Activated CD4-positive, alpha-beta T cell treated with anti-CD3 and anti-CD28 coated beads, Interleukin-2, amount 50 U/mL, for 4 hours (primary cell): ENCODE results near the gene LEMD2.

ENCODE experiments used
- DNase-seq, 2 experiments: peaks; one replicate each; pipeline ENCODE4 v3.0.0-alpha.2; 2020

Gene LEMD2

GRCh38 chr6:33819021-33819420 is 30.1 kb upstream of the LEMD2 start:
- no peak for DNase-seq

- no peak for DNase-seq
Observed at GRCh38 chr6:33818293-33818692, 29.4 kb upstream of the LEMD2 start.

GRCh38 chr6:33817489-33817888 is 28.6 kb upstream of the LEMD2 start:
- DNase-seq = no peak

GRCh38 chr6:33816911-33817310 is 28.0 kb upstream of the LEMD2 start:
- DNase-seq = no peak

GRCh38 chr6:33815854-33816253 is 26.9 kb upstream of the LEMD2 start:
- DNase-seq = no peak

GRCh38 chr6:33813990-33814985 is 25.4 kb upstream of the LEMD2 start:
- DNase-seq = no peak

- DNase-seq = no peak
Observed at GRCh38 chr6:33813246-33813904, 24.4 kb upstream of the LEMD2 start.

GRCh38 chr6:33812669-33813068 is 23.7 kb upstream of the LEMD2 start:
- DNase-seq = peak; percentile 7 to 9

GRCh38 chr6:33809594-33809993 is 20.7 kb upstream of the LEMD2 start:
- DNase-seq = no peak

GRCh38 chr6:33808641-33809180 is 19.8 kb upstream of the LEMD2 start:
- DNase-seq = no peak

- DNase-seq = no peak
Observed at GRCh38 chr6:33807606-33808005, 18.7 kb upstream of the LEMD2 start.

- DNase-seq = no peak
Observed at GRCh38 chr6:33806841-33807240, 17.9 kb upstream of the LEMD2 start.

GRCh38 chr6:33803571-33804053 is 14.7 kb upstream of the LEMD2 start, which contains the start of gene MLN:
Gene MLN (minus strand): TSS chr6:33804003. CDS start chr6:33801163, 2,840 bp downstream.
- no peak for DNase-seq

- DNase-seq = no peak
Observed at GRCh38 chr6:33802186-33802958, 13.4 kb upstream of the LEMD2 start.

- no peak for DNase-seq
Observed at GRCh38 chr6:33801611-33802010, 12.7 kb upstream of the LEMD2 start.

- no peak for DNase-seq
Observed at GRCh38 chr6:33800248-33800969, 11.5 kb upstream of the LEMD2 start.

GRCh38 chr6:33799454-33800113 is 10.7 kb upstream of the LEMD2 start:
- DNase-seq = no peak

- no peak for DNase-seq
Observed at GRCh38 chr6:33798343-33798848, 9.5 kb upstream of the LEMD2 start.

- DNase-seq = no peak
Observed at GRCh38 chr6:33797626-33798342, 8.9 kb upstream of the LEMD2 start.

GRCh38 chr6:33794910-33795623 is 6.1 kb upstream of the LEMD2 start:
- no peak for DNase-seq
